Activated CD8-positive, alpha-beta T cell treated with anti-CD3 and anti-CD28 coated beads, Interleukin-2, amount 10 ng/mL, durations not matched to agents 7 days and 5 days (primary cell): ENCODE data around the gene PKNOX1. TPM values are rescaled to one million over a fixed set of nuclear protein-coding genes. Genes with fewer than 3 reads are reported as not detected.
A peak's percentile ranks its signal among the peaks of the same experiment; 100 is the strongest.
"Not testable (repeated sequence)": the region's sequence is repeated elsewhere in the genome, so short reads cannot be mapped to it uniquely, and the experiment has no call there.

ENCODE experiments used
- ATAC-seq: fragments of 150-1000 bp; cut with Tn5 transposase; one replicate; pipeline ENCODE4 v1.10.0; 2021; ENCODE audit warnings: moderate library complexity
- CTCF ChIA-PET: fragments of 350-600 bp; sonication (Branson Sonifier 250); formaldehyde crosslinking; loops from one replicate; lab custom pipeline; 2021; ENCODE audit warnings: antibody characterized with exemption; lab: Charles Lee
- POLR2A ChIA-PET: fragments of 350-600 bp; sonication (Branson Sonifier 250); formaldehyde crosslinking; loops from one replicate; lab custom pipeline; 2021; ENCODE audit warnings: antibody characterized with exemption; lab: Charles Lee
- DNase-seq: peaks from one replicate; pipeline ENCODE4 v3.0.0-alpha.2; 2020
- H3K27ac Mint-ChIP-seq: one replicate; pipeline ENCODE4 v1.8.0; 2021; ENCODE audit warnings: mild to moderate bottlenecking, mixed read lengths
- H3K27me3 Mint-ChIP-seq: one replicate; pipeline ENCODE4 v1.8.0; 2021; ENCODE audit warnings: low read depth, mixed read lengths
- H3K36me3 Mint-ChIP-seq: one replicate; pipeline ENCODE4 v1.8.0; 2021; ENCODE audit warnings: low read depth, mixed read lengths
- H3K4me1 Mint-ChIP-seq: one replicate; pipeline ENCODE4 v1.8.0; 2021; ENCODE audit warnings: low read depth, mixed read lengths
- H3K4me3 Mint-ChIP-seq: one replicate; pipeline ENCODE4 v1.8.0; 2021; ENCODE audit warnings: mild to moderate bottlenecking, mixed read lengths
- H3K9me3 Mint-ChIP-seq: one replicate; pipeline ENCODE4 v1.8.0; 2022; ENCODE audit warnings: mixed read lengths; ENCODE audit not compliant: insufficient read depth
- total RNA-seq, 2 experiments: library from RNA; stranded (reverse); gene quantifications; one replicate each; pipeline ENCODE4 v1.2.3, GENCODE V29; 2021

The PKNOX1 gene
- total RNA-seq, 2 experiments from 2014 or later: 23.9 to 25.3 TPM

- Mint-ChIP-seq H3K27me3 (no peaks in the 10 kb centered on the region), H3K27ac (peak overlapping the region; percentile 94), H3K4me1 (peaks cover 40% of the 10 kb centered on the region), H3K4me3 (peak overlapping the region; percentile 87), H3K9me3 (no peaks in the 10 kb centered on the region), H3K36me3 (peaks cover 29% of the 10 kb centered on the region)
- ChIA-PET CTCF (no interaction called here), POLR2A (no interaction called here)
- ATAC-seq: no peak
- DNase-seq: no peak
Observed at GRCh38 chr21:42975886-42976608, 1.7 kb downstream of the PKNOX1 start.

GRCh38 chr21:42980312-42981213 is 6.2 kb downstream of the PKNOX1 start:
- H3K4me1 Mint-ChIP-seq: peaks cover 45% of the 10 kb centered on the region
- H3K27ac Mint-ChIP-seq: no peak overlapping the region
- DNase-seq (no peak), ATAC-seq (no peak)
- ChIA-PET POLR2A (interaction anchor here (0.7 kb wide), 1 partner anchor 679 kb away, joined by 3 read pairs; no protein-coding TSS in a partner anchor), CTCF (no interaction called here)
- H3K27me3 Mint-ChIP-seq: no peaks in the 10 kb centered on the region
- peaks cover 29% of the 10 kb centered on the region for H3K36me3 Mint-ChIP-seq
- no peaks in the 10 kb centered on the region for H3K9me3 Mint-ChIP-seq
- no peak overlapping the region for H3K4me3 Mint-ChIP-seq

- no peaks in the 10 kb centered on the region for H3K27me3 Mint-ChIP-seq
- ATAC-seq: no peak
- H3K27ac Mint-ChIP-seq: no peak overlapping the region
- CTCF ChIA-PET: no interaction called here
- peaks cover 39% of the 10 kb centered on the region for H3K4me1 Mint-ChIP-seq
- H3K4me3 Mint-ChIP-seq: no peak overlapping the region
- POLR2A ChIA-PET: interaction anchor here (0.6 kb wide), 1 partner anchor 12 kb away, joined by 3 read pairs; no protein-coding TSS in a partner anchor
- H3K9me3 Mint-ChIP-seq: no peaks in the 10 kb centered on the region
- H3K36me3 Mint-ChIP-seq: peaks cover 27% of the 10 kb centered on the region
- no peak for DNase-seq
Observed at GRCh38 chr21:42981214-42981523, 6.8 kb downstream of the PKNOX1 start.

- Mint-ChIP-seq H3K27me3 (no peaks in the 10 kb centered on the region), H3K4me3 (no peak overlapping the region), H3K9me3 (no peaks in the 10 kb centered on the region), H3K4me1 (peaks cover 39% of the 10 kb centered on the region), H3K27ac (no peak overlapping the region), H3K36me3 (peaks cover 21% of the 10 kb centered on the region)
- no peak for ATAC-seq
- CTCF ChIA-PET: no interaction called here
- DNase-seq: no peak
- POLR2A ChIA-PET: no interaction called here
Observed at GRCh38 chr21:42981862-42982261, 7.5 kb downstream of the PKNOX1 start.

GRCh38 chr21:42983103-42983502 is 8.7 kb downstream of the PKNOX1 start:
- peak; percentile 28 for DNase-seq
- H3K4me3 Mint-ChIP-seq: no peak overlapping the region
- ChIA-PET POLR2A (no interaction called here), CTCF (no interaction called here)
- ATAC-seq: peak; percentile 62
- peaks cover 31% of the 10 kb centered on the region for H3K4me1 Mint-ChIP-seq
- peak overlapping the region; percentile 39 for H3K27ac Mint-ChIP-seq
- H3K9me3 Mint-ChIP-seq: no peaks in the 10 kb centered on the region
- peaks cover 12% of the 10 kb centered on the region for H3K36me3 Mint-ChIP-seq
- H3K27me3 Mint-ChIP-seq: no peaks in the 10 kb centered on the region

GRCh38 chr21:42983869-42984268 is 9.5 kb downstream of the PKNOX1 start:
- no peaks in the 10 kb centered on the region for H3K9me3 Mint-ChIP-seq
- ATAC-seq (no peak), DNase-seq (no peak)
- ChIA-PET POLR2A (interaction anchor here (1.1 kb wide), 1 partner anchor 10 kb away, joined by 3 read pairs; the partner anchor contains the start of gene PKNOX1), CTCF (no interaction called here)
- H3K4me1 Mint-ChIP-seq: peaks cover 31% of the 10 kb centered on the region
- no peak overlapping the region for H3K27ac Mint-ChIP-seq
- H3K4me3 Mint-ChIP-seq: no peak overlapping the region
- H3K27me3 Mint-ChIP-seq: no peaks in the 10 kb centered on the region
- H3K36me3 Mint-ChIP-seq: peaks cover 7% of the 10 kb centered on the region

- peak overlapping the region; percentile 30 for H3K27ac Mint-ChIP-seq
- no peaks in the 10 kb centered on the region for H3K9me3 Mint-ChIP-seq
- ChIA-PET POLR2A (interaction anchor here (0.6 kb wide), 1 partner anchor 9 kb away, joined by 7 read pairs; no protein-coding TSS in a partner anchor), CTCF (interaction anchor here (1.0 kb wide), 1 partner anchor 11 kb away, joined by 4 read pairs; no protein-coding TSS in a partner anchor)
- H3K27me3 Mint-ChIP-seq: no peaks in the 10 kb centered on the region
- no peak for DNase-seq
- no peaks in the 10 kb centered on the region for H3K36me3 Mint-ChIP-seq
- H3K4me3 Mint-ChIP-seq: no peak overlapping the region
- H3K4me1 Mint-ChIP-seq: peaks cover 43% of the 10 kb centered on the region
- ATAC-seq: no peak
Observed at GRCh38 chr21:42986125-42986783, 11.9 kb downstream of the PKNOX1 start.

GRCh38 chr21:42988236-42988965 is 14.0 kb downstream of the PKNOX1 start:
- Mint-ChIP-seq H3K4me1 (peaks cover 34% of the 10 kb centered on the region), H3K27me3 (no peaks in the 10 kb centered on the region), H3K36me3 (peaks cover 3% of the 10 kb centered on the region), H3K9me3 (no peaks in the 10 kb centered on the region), H3K27ac (no peak overlapping the region), H3K4me3 (no peak overlapping the region)
- ATAC-seq: no peak
- ChIA-PET CTCF (interaction anchor here (0.7 to 1.2 kb wide), 2 partner anchors 11 to 24 kb away, joined by 3 read pairs; no protein-coding TSS in a partner anchor), POLR2A (no interaction called here)
- no peak for DNase-seq

GRCh38 chr21:42989370-42989769 is 15.0 kb downstream of the PKNOX1 start:
- H3K4me3 Mint-ChIP-seq, POLR2A ChIA-PET, H3K27me3 Mint-ChIP-seq, H3K36me3 Mint-ChIP-seq, DNase-seq, H3K9me3 Mint-ChIP-seq, ATAC-seq, CTCF ChIA-PET: not testable (repeated sequence)
- Mint-ChIP-seq H3K27ac (peak overlapping the region; percentile 34), H3K4me1 (peaks cover 29% of the 10 kb centered on the region)

- Mint-ChIP-seq H3K27me3 (no peaks in the 10 kb centered on the region), H3K36me3 (peaks cover 3% of the 10 kb centered on the region), H3K4me3 (no peak overlapping the region), H3K27ac (peak overlapping the region; percentile 54), H3K4me1 (peaks cover 29% of the 10 kb centered on the region), H3K9me3 (no peaks in the 10 kb centered on the region)
- ChIA-PET CTCF (no interaction called here), POLR2A (no interaction called here)
- peak; percentile 39 for DNase-seq
- peak; percentile 30 for ATAC-seq
Observed at GRCh38 chr21:42989816-42990650, 15.7 kb downstream of the PKNOX1 start.
